Nephron (organoid): ENCODE results near the gene MARS1.
"Not testable (repeated sequence)": the region's sequence is repeated elsewhere in the genome, so short reads cannot be mapped to it uniquely, and the experiment has no call there.

Experiments
- H3K27ac Mint-ChIP-seq, 3 experiments: 2 replicates each; pipeline ENCODE4 v1.8.0; 2020; ENCODE audit warnings: mixed read lengths in 3 of 3, mild to moderate bottlenecking in 2 of 3, moderate library complexity in 1 of 3
- H3K27me3 Mint-ChIP-seq: 2 replicates; pipeline ENCODE4 v1.8.0; 2021; ENCODE audit warnings: low read depth, mild to moderate bottlenecking, moderate library complexity, mixed read lengths
- H3K36me3 Mint-ChIP-seq: 2 replicates; pipeline ENCODE4 v1.8.0; 2020; ENCODE audit warnings: low read depth, mixed read lengths
- H3K4me1 Mint-ChIP-seq: 2 replicates; pipeline ENCODE4 v1.8.0; 2020; ENCODE audit warnings: mixed read lengths
- H3K4me3 Mint-ChIP-seq, 3 experiments: 2 replicates each; pipeline ENCODE4 v1.8.0; 2020; ENCODE audit warnings: mild to moderate bottlenecking in 3 of 3, mixed read lengths in 3 of 3, moderate library complexity in 2 of 3
- H3K9me3 Mint-ChIP-seq: 2 replicates; pipeline ENCODE4 v1.8.0; 2020; ENCODE audit warnings: mixed read lengths
- CTCF ChIP-seq, 3 experiments: fragments of 200-600 bp; sonication (generic); IDR thresholded peaks; one replicate each; pipeline ENCODE4 v1.5.0; 2021; ENCODE audit warnings: antibody characterized with exemption in 3 of 3; ENCODE audit not compliant: unreplicated experiment in 3 of 3

The MARS1 gene

GRCh38 chr12:57487597-57488401, at the start of gene MARS1:
TSS of gene MARS1 (plus strand) at chr12:57488068. CDS start at chr12:57488091, 23 bp downstream.
- Mint-ChIP-seq H3K4me1 (peaks cover 19% of the 10 kb centered on the region), H3K9me3 (no peaks in the 10 kb centered on the region), H3K27ac (peak within 1 kb of the TSS; percentile 30 to 93 (median 86)), H3K27me3 (no peaks in the 10 kb centered on the region), H3K4me3 (peak within 1 kb of the TSS; percentile 92 to 99 (median 98)), H3K36me3 (peaks cover 39% of the 10 kb centered on the region)
- no peak for TF ChIP-seq CTCF (IDR thresholded peaks at IDR 0.05; ENCODE audit: unreplicated experiment in 3 of 3)

- Mint-ChIP-seq H3K27me3 (no peaks in the 10 kb centered on the region), H3K4me3 (no peak overlapping the region), H3K27ac (no peak overlapping the region), H3K36me3 (no peaks in the 10 kb centered on the region), H3K9me3 (peaks cover 5% of the 10 kb centered on the region), H3K4me1 (peaks cover 14% of the 10 kb centered on the region)
- TF ChIP-seq CTCF (IDR thresholded peaks at IDR 0.05; ENCODE audit: unreplicated experiment in 3 of 3), result no peak
These were observed 49.5 kb upstream of the MARS1 start for GRCh38 chr12:57438400-57438799.

- H3K4me1 Mint-ChIP-seq, result peaks cover 7% of the 10 kb centered on the region
- no peak overlapping the region for H3K4me3 Mint-ChIP-seq
- no peaks in the 10 kb centered on the region for H3K27me3 Mint-ChIP-seq
- H3K36me3 Mint-ChIP-seq, result no peaks in the 10 kb centered on the region
- H3K9me3 Mint-ChIP-seq, result peaks cover 5% of the 10 kb centered on the region
- no peak for TF ChIP-seq CTCF (IDR thresholded peaks at IDR 0.05; ENCODE audit: unreplicated experiment in 3 of 3)
- no peak overlapping the region for H3K27ac Mint-ChIP-seq
These were observed 48.1 kb upstream of the MARS1 start for GRCh38 chr12:57439762-57440266.

- H3K27me3 Mint-ChIP-seq, result not testable (repeated sequence)
These were observed 46.5 kb upstream of the MARS1 start for GRCh38 chr12:57441393-57441792.

GRCh38 chr12:57441846-57442427, 45.9 kb upstream of the MARS1 start:
- no peaks in the 10 kb centered on the region for H3K4me1 Mint-ChIP-seq
- H3K27ac Mint-ChIP-seq, result no peak overlapping the region
- H3K9me3 Mint-ChIP-seq, result peaks cover 5% of the 10 kb centered on the region
- no peak overlapping the region for H3K4me3 Mint-ChIP-seq
- H3K36me3 Mint-ChIP-seq, result no peaks in the 10 kb centered on the region
- no peak for TF ChIP-seq CTCF (IDR thresholded peaks at IDR 0.05; ENCODE audit: unreplicated experiment in 3 of 3)
- no peaks in the 10 kb centered on the region for H3K27me3 Mint-ChIP-seq

More at GRCh38 chr12:57441393-57441792, 46.5 kb upstream of the MARS1 start:
- H3K9me3 Mint-ChIP-seq, H3K4me1 Mint-ChIP-seq, H3K4me3 Mint-ChIP-seq, H3K27ac Mint-ChIP-seq, H3K36me3 Mint-ChIP-seq: not testable (repeated sequence)

GRCh38 chr12:57444337-57444736, 43.5 kb upstream of the MARS1 start:
- H3K27ac Mint-ChIP-seq, H3K27me3 Mint-ChIP-seq, H3K4me1 Mint-ChIP-seq, H3K9me3 Mint-ChIP-seq, H3K4me3 Mint-ChIP-seq, H3K36me3 Mint-ChIP-seq: not testable (repeated sequence)
